ENCODE results near the gene EHMT1. TPM values are rescaled to one million over a fixed set of nuclear protein-coding genes. Genes with fewer than 3 reads are reported as not detected.
A peak's percentile ranks its signal among the peaks of the same experiment; 100 is the strongest.

Gene EHMT1
- total RNA-seq, 1 donor = 43.6 TPM

- no peak overlapping the region for H3K4me3 ChIP-seq (ENCODE audit: low read depth, low read length)
- DNase-seq (ENCODE audit: low read depth) = no peak
- no peak for TF ChIP-seq CTCF (IDR thresholded peaks at IDR 0.05; ENCODE audit: insufficient read depth, low read depth, low read length)
Observed at GRCh38 chr9:137679249-137679648, 60.4 kb downstream of the EHMT1 start.

- H3K4me3 ChIP-seq (ENCODE audit: low read depth, low read length) = no peak overlapping the region
- TF ChIP-seq CTCF (IDR thresholded peaks at IDR 0.05; ENCODE audit: insufficient read depth, low read depth, low read length) = no peak
- no peak for DNase-seq (ENCODE audit: low read depth)
Observed at GRCh38 chr9:137679695-137680305, 61.0 kb downstream of the EHMT1 start.

GRCh38 chr9:137680444-137681358 is 61.9 kb downstream of the EHMT1 start:
- no peak for TF ChIP-seq CTCF (IDR thresholded peaks at IDR 0.05; ENCODE audit: insufficient read depth, low read depth, low read length)
- H3K4me3 ChIP-seq (ENCODE audit: low read depth, low read length) = no peak overlapping the region
- DNase-seq (ENCODE audit: low read depth) = no peak

GRCh38 chr9:137682428-137683105 is 63.8 kb downstream of the EHMT1 start:
- no peak overlapping the region for H3K4me3 ChIP-seq (ENCODE audit: low read depth, low read length)
- no peak for TF ChIP-seq CTCF (IDR thresholded peaks at IDR 0.05; ENCODE audit: insufficient read depth, low read depth, low read length)
- no peak for DNase-seq (ENCODE audit: low read depth)

GRCh38 chr9:137683262-137683864 is 64.6 kb downstream of the EHMT1 start:
- H3K4me3 ChIP-seq (ENCODE audit: low read depth, low read length) = no peak overlapping the region
- TF ChIP-seq CTCF (IDR thresholded peaks at IDR 0.05; ENCODE audit: insufficient read depth, low read depth, low read length) = no peak
- DNase-seq (ENCODE audit: low read depth) = no peak

- peak; percentile 88 for DNase-seq (ENCODE audit: low read depth)
- TF ChIP-seq CTCF (IDR thresholded peaks at IDR 0.05; ENCODE audit: insufficient read depth, low read depth, low read length) = no peak
- H3K4me3 ChIP-seq (ENCODE audit: low read depth, low read length) = no peak overlapping the region
Observed at GRCh38 chr9:137685035-137685740, 66.4 kb downstream of the EHMT1 start.
